ENCODE results near the gene SFXN4. TPM values are rescaled to one million over a fixed set of nuclear protein-coding genes. Genes with fewer than 3 reads are reported as not detected.

Gene SFXN4
- total RNA-seq, 1 experiment from 2014 or later = 21.9 TPM

GRCh38 chr10:119211176-119211575 lies 45.7 kb upstream of the SFXN4 start:
- Mint-ChIP-seq H3K36me3 (ENCODE audit: insufficient read depth in 1 of 3, low read depth in 3 of 3) (no peaks in the 10 kb centered on the region; a peak in 1 of 7 replicates), H3K27me3 (ENCODE audit: low read depth) (peaks cover 23% of the 10 kb centered on the region), H3K4me1 (peaks cover 36 to 40% of the 10 kb centered on the region in 2 experiments), H3K27ac (no peak overlapping the region), H3K4me3 (no peak overlapping the region), H3K9me3 (no peaks in the 10 kb centered on the region; a peak in 2 of 5 replicates)
- no peak overlapping the region for H2BK12ac ChIP-seq (ENCODE audit: insufficient read length, low read depth, low read length)
- no peaks in the 10 kb centered on the region for H3K9me3 ChIP-seq (ENCODE audit: control insufficient read depth, low read depth, low read length)
- H2AK5ac ChIP-seq (ENCODE audit: insufficient read length, low read length) = no peak overlapping the region
- no peak overlapping the region for H3K4ac ChIP-seq (ENCODE audit: low read depth, low read length)
- no peak overlapping the region for H2BK120ac ChIP-seq (ENCODE audit: low read depth, low read length, poor library complexity, severe bottlenecking)
- no peak overlapping the region for H2AFZ ChIP-seq (ENCODE audit: low read length)
- H3K79me1 ChIP-seq (ENCODE audit: insufficient read depth, low read depth, low read length, poor library complexity, severe bottlenecking) = no peaks in the 10 kb centered on the region
- no peak overlapping the region for H3K56ac ChIP-seq (ENCODE audit: insufficient read length, low read depth, low read length)
- no peak overlapping the region for H3K27ac ChIP-seq (ENCODE audit: insufficient read length, low read depth, low read length)
- H3K4me2 ChIP-seq (ENCODE audit: insufficient read depth, insufficient read length, low read length) = no peak overlapping the region
- TF ChIP-seq CTCF (conservative IDR thresholded peaks at IDR 0.05) = no peak
- no CpG with 5 or more reads among the region's 3 CpGs for WGBS (ENCODE audit: extremely low coverage, insufficient read length, low lambda C conversion rate)
- no peak overlapping the region for H4K5ac ChIP-seq (ENCODE audit: insufficient read length, low read depth, low read length)
- no peaks in the 10 kb centered on the region for H4K20me1 ChIP-seq (ENCODE audit: control insufficient read depth, insufficient read depth, insufficient read length)
- H3K14ac ChIP-seq (ENCODE audit: insufficient read depth, low read length) = no peak overlapping the region
- H2BK20ac ChIP-seq (ENCODE audit: low read depth, low read length, poor library complexity, severe bottlenecking) = no peak overlapping the region
- no peak overlapping the region for H2BK15ac ChIP-seq (ENCODE audit: low read depth, low read length)
- no peak overlapping the region for H4K91ac ChIP-seq (ENCODE audit: insufficient read length, low read depth, low read length)
- H3K27me3 ChIP-seq (ENCODE audit: insufficient read depth, low read length) = peaks cover 12% of the 10 kb centered on the region; the same call in 1 of the 2 replicates
- H4K8ac ChIP-seq (replicated peaks; ENCODE audit: insufficient read length, low read depth, low read length) = no peak overlapping the region
- no peaks in the 10 kb centered on the region for H3K79me2 ChIP-seq (ENCODE audit: insufficient read depth, low read length)
- no peaks in the 10 kb centered on the region for H3K4me1 ChIP-seq (ENCODE audit: insufficient read depth, low read length)
- DNase-seq = no peak
- H3K9ac ChIP-seq (ENCODE audit: extremely low read depth, insufficient read length, low read length) = no peak overlapping the region
- H2BK5ac ChIP-seq (ENCODE audit: insufficient read length, low read length) = no peak overlapping the region
- no peak overlapping the region for H3T11ph ChIP-seq (ENCODE audit: low read length)
- H3K23ac ChIP-seq (ENCODE audit: insufficient read length, low read depth, low read length) = no peak overlapping the region
- H3K18ac ChIP-seq (ENCODE audit: insufficient read length, low read depth, low read length) = no peak overlapping the region
- H3K23me2 ChIP-seq (ENCODE audit: insufficient read length, low read depth, low read length, poor library complexity, severe bottlenecking) = peaks cover 6% of the 10 kb centered on the region

Data from H9 (cell line).